B cell (primary cell): Measurements from ENCODE around the gene CDIP1. TPM values are rescaled to one million over a fixed set of nuclear protein-coding genes. Genes with fewer than 3 reads are reported as not detected.

Experiments used
- ATAC-seq: fragments of 200-7000 bp; cut with Tn5 transposase; one replicate; pipeline ENCODE4 v1.10.0; 2021; ENCODE audit warnings: low read depth, mild to moderate bottlenecking, moderate number of reproducible peaks, moderate library complexity
- CTCF ChIA-PET: fragments of 350-600 bp; sonication (Branson Sonifier 250); formaldehyde crosslinking; loops from one replicate; lab custom pipeline; 2021; ENCODE audit warnings: antibody characterized with exemption, inconsistent platforms; lab: Charles Lee
- POLR2A ChIA-PET: fragments of 350-600 bp; sonication (Branson Sonifier 250); formaldehyde crosslinking; loops from one replicate; lab custom pipeline; 2021; ENCODE audit warnings: antibody characterized with exemption; lab: Charles Lee
- DNase-seq: peaks from one replicate; pipeline ENCODE4 v3.0.0; 2013
- H2AFZ ChIP-seq: 2 replicates; pipeline ENCODE4 v1.6.1; 2012; ENCODE audit warnings: mild to moderate bottlenecking, low read depth, low read length; ENCODE audit not compliant: insufficient read depth, poor library complexity, severe bottlenecking
- H3K27ac ChIP-seq, 2 donors: 1 replicate in 1 of 2; 2 replicates in 1 of 2; pipeline ENCODE4 v1.5.1; 2012 to 2013; ENCODE audit warnings: low read length in 2 of 2, mild to moderate bottlenecking in 2 of 2, moderate library complexity in 1 of 2
- H3K27me3 ChIP-seq, 4 experiments: fragments of 200-600 bp in 1 of 4; sonication (generic) in 1 of 4; replicated peaks in 1 of 4; 1 replicate in 2 of 4; 2 replicates in 2 of 4; pipeline versions ENCODE4 v1.6.1 to v1.7.0; 2013 to 2016; ENCODE audit warnings: low read length in 3 of 4, mild to moderate bottlenecking in 2 of 4, mixed read lengths in 1 of 4, moderate library complexity in 1 of 4; ENCODE audit not compliant: insufficient read depth in 4 of 4, control insufficient read depth in 3 of 4; ENCODE audit errors: control extremely low read depth in 1 of 4
- H3K36me3 ChIP-seq, 2 experiments: replicated peaks in 1 of 2; 1 replicate in 1 of 2; 2 replicates in 1 of 2; pipeline versions ENCODE4 v1.6.1 to v1.7.1; 2013; ENCODE audit warnings: low read length in 1 of 2; ENCODE audit not compliant: insufficient read depth in 2 of 2, control insufficient read depth in 1 of 2; ENCODE audit errors: control extremely low read depth in 1 of 2, extremely low read depth in 1 of 2
- H3K4me1 ChIP-seq, 2 donors: fragments of 200-600 bp in 1 of 2; sonication (generic) in 1 of 2; 1 replicate in 1 of 2; 2 replicates in 1 of 2; pipeline versions ENCODE4 v1.5.1 to v1.6.1; 2013 to 2017; ENCODE audit warnings: low read length in 2 of 2; ENCODE audit not compliant: control insufficient read depth in 2 of 2, insufficient read depth in 2 of 2
- H3K4me2 ChIP-seq: replicated peaks from 2 replicates; pipeline ENCODE3; 2012; ENCODE audit warnings: mild to moderate bottlenecking, low read depth, low read length; ENCODE audit not compliant: poor library complexity, severe bottlenecking
- H3K4me3 ChIP-seq, 5 experiments: fragments of 200-600 bp in 1 of 5; sonication (generic) in 1 of 5; 1 replicate in 3 of 5; 2 replicates in 2 of 5; pipeline versions ENCODE4 v1.5.1 to v1.7.0; 2011 to 2016; ENCODE audit warnings: low read length in 4 of 5, mild to moderate bottlenecking in 4 of 5, low read depth in 2 of 5, control low read depth in 1 of 5, moderate library complexity in 1 of 5; ENCODE audit not compliant: insufficient read depth in 1 of 5; ENCODE audit errors: control extremely low read depth in 1 of 5, extremely low read depth in 1 of 5
- H3K79me2 ChIP-seq: fragments of 200-600 bp; sonication (generic); one replicate; pipeline ENCODE4 v1.6.0; 2016; ENCODE audit warnings: low read length; ENCODE audit not compliant: control insufficient read depth, insufficient read depth
- H3K9ac ChIP-seq: fragments of 200-600 bp; sonication (generic); 2 replicates; pipeline ENCODE4 v1.6.1; 2017; ENCODE audit warnings: mild to moderate bottlenecking, low read length, moderate library complexity
- H3K9me3 ChIP-seq, 3 donors: one replicate each; pipeline versions ENCODE4 v1.6.1 to v1.7.1; 2013; ENCODE audit warnings: low read length in 2 of 3; ENCODE audit not compliant: control insufficient read depth in 2 of 3, insufficient read depth in 1 of 3; ENCODE audit errors: control extremely low read depth in 1 of 3
- H4K20me1 ChIP-seq: 2 replicates; pipeline ENCODE4 v1.6.0; 2012; ENCODE audit warnings: mild to moderate bottlenecking, low read length; ENCODE audit not compliant: insufficient read depth, control insufficient read depth, poor library complexity, severe bottlenecking
- H3K27ac Mint-ChIP-seq: one replicate; pipeline ENCODE4 v1.8.0; 2021; ENCODE audit warnings: mixed read lengths
- H3K27me3 Mint-ChIP-seq: one replicate; pipeline ENCODE4 v1.8.0; 2021; ENCODE audit warnings: mixed read lengths
- H3K4me1 Mint-ChIP-seq: one replicate; pipeline ENCODE4 v1.8.0; 2021; ENCODE audit warnings: mixed read lengths
- H3K4me3 Mint-ChIP-seq: one replicate; pipeline ENCODE4 v1.8.0; 2021; ENCODE audit warnings: mixed read lengths
- H3K9me3 Mint-ChIP-seq: one replicate; pipeline ENCODE4 v1.8.0; 2022; ENCODE audit warnings: mixed read lengths; ENCODE audit not compliant: insufficient read depth
- CTCF ChIP-seq: fragments of 200-600 bp; IDR thresholded peaks from one replicate; pipeline ENCODE4 v1.8.0; 2022; ENCODE audit warnings: antibody characterized with exemption, mild to moderate bottlenecking
- EZH2 ChIP-seq: IDR thresholded peaks from 2 replicates; pipeline ENCODE4 v1.6.1; 2012; ENCODE audit warnings: borderline replicate concordance, low read depth, mild to moderate bottlenecking, moderate library complexity, low read length; ENCODE audit not compliant: insufficient read depth, poor library complexity, severe bottlenecking
- WGBS: methylation state at CpG from one replicate; pipeline ENCODE4 v1.1.5; 2013; ENCODE audit warnings: missing lambda C conversion rate; ENCODE audit not compliant: insufficient coverage; 5-methylcytosine and 5-hydroxymethylcytosine counted together
- intact Hi-C: fragments of 100-400 bp; cut with micrococcal nuclease; formaldehyde crosslinking; loops from one replicate; pipeline ENCODE4 v1.10.0; 2022
- polyA plus RNA-seq: library from polyadenylated mRNA; depleted of rRNA; stranded (reverse); fragments of >200 nt; gene quantifications from 2 replicates; pipeline ENCODE4 v1.2.3, GENCODE V29; 2012
- total RNA-seq, 2 donors: library from RNA; stranded (reverse); fragments of 120-200 nt in 1 of 2; gene quantifications; 1 replicate in 1 of 2; 2 replicates in 1 of 2; pipeline versions ENCODE4 v1.2.3 to v1.2.4, GENCODE V29; 2013 to 2022

The CDIP1 gene
- total and polyA plus RNA-seq, 2 donors (not counting 1 experiment from before 2014, with no cell fraction given) = 12.8 to 20.3 TPM

DNA sequence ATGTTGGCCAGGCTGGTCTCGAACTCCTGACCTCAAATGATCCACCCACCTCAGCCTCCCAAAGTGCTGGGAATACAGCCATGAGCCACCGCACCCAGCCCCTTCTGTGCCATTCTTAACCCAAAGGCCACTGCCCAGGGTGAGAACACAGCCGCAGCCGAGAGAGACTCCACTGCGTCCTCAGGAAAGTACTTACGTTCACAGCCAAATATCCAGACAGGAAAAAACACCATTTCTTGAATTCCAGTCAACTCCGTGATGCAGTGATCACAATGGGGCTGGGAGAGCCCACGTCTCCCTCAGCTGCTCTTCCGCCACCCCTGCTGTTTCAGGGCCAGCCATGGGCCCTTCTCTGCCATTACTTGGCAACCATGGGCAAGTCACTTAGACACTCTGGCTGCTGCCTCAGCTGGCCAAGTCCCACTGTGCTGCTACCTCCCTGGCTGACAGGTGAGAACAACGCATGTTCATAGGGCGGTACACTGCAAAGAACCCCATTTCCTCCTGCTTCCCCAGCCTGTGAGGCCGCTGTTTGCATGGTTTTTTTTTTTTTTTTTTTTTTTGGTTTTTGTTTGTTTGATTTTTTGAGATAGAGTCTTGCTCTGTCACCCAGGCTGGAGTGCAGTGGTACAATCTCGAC lies 4.3 kb downstream of the CDIP1 start:
- POLR2A ChIA-PET = no interaction called here
- ATAC-seq = no peak

More for the DNA sequence above, 4.3 kb downstream of the CDIP1 start:
- Histone ChIP-seq H3K36me3 (peaks cover 0 to 5% of the 10 kb centered on the region in 2 experiments), H3K4me3 (no peak overlapping the region), H3K27ac (no peak overlapping the region), H4K20me1 (no peaks in the 10 kb centered on the region), H3K27me3 (no peaks in the 10 kb centered on the region), H3K9me3 (peaks cover 0 to 7% (median 6%) of the 10 kb centered on the region in 3 donors), H3K4me1 (peaks cover 16 to 23% of the 10 kb centered on the region in 2 donors), H3K4me2 (no peak overlapping the region), H3K9ac (no peak overlapping the region), H3K79me2 (peaks cover 56% of the 10 kb centered on the region), H2AFZ (no peak overlapping the region)
- H3K4me1 Mint-ChIP-seq = peaks cover 25% of the 10 kb centered on the region
- no peak overlapping the region for H3K27ac Mint-ChIP-seq
- intact Hi-C loops = no loop called here
- WGBS = 89% methylated on average over 11 of the region's 13 CpGs
- H3K9me3 Mint-ChIP-seq = no peaks in the 10 kb centered on the region
- no peaks in the 10 kb centered on the region for H3K27me3 Mint-ChIP-seq
- TF ChIP-seq EZH2 = no peak
- TF ChIP-seq CTCF = no peak
- H3K4me3 Mint-ChIP-seq = no peak overlapping the region
- CTCF ChIA-PET = no interaction called here
- DNase-seq = no peak
